ENCODE measurements around the gene MRPL55. TPM values are rescaled to one million over a fixed set of nuclear protein-coding genes. Genes with fewer than 3 reads are reported as not detected.
A peak's percentile ranks its signal among the peaks of the same experiment; 100 is the strongest.

Gene MRPL55
- total RNA-seq (2014; rRNA removed; shearing (Covaris generic)), result 83.3 and 99.3 TPM in 2 replicates

- DNase-seq (ENCODE audit: low read depth), result peak; percentile 93
Measured at GRCh38 chr1:228109073-228109961, at the start of gene MRPL55. Gene MRPL55 (minus strand): TSS chr1:228109299. CDS start chr1:228108260, 1,039 bp downstream.

- DNase-seq (ENCODE audit: low read depth), result no peak
Measured at GRCh38 chr1:228158151-228159007, 49.3 kb upstream of the MRPL55 start.

GRCh38 chr1:228157729-228158126, 48.6 kb upstream of the MRPL55 start:
- no peak for DNase-seq (ENCODE audit: low read depth)

GRCh38 chr1:228156941-228157728, 48.0 kb upstream of the MRPL55 start:
- no peak for DNase-seq (ENCODE audit: low read depth)

GRCh38 chr1:228156515-228156881, 47.4 kb upstream of the MRPL55 start:
- no peak for DNase-seq (ENCODE audit: low read depth)

- DNase-seq (ENCODE audit: low read depth), result no peak
Measured at GRCh38 chr1:228155596-228156514, 46.8 kb upstream of the MRPL55 start.

- no peak for DNase-seq (ENCODE audit: low read depth)
Measured at GRCh38 chr1:228154670-228155571, 45.8 kb upstream of the MRPL55 start.

GRCh38 chr1:228154021-228154669, 45.0 kb upstream of the MRPL55 start:
- no peak for DNase-seq (ENCODE audit: low read depth)

GRCh38 chr1:228152918-228153258, 43.8 kb upstream of the MRPL55 start:
- DNase-seq (ENCODE audit: low read depth), result no peak

- DNase-seq (ENCODE audit: low read depth), result no peak
Measured at GRCh38 chr1:228152097-228152917, 43.2 kb upstream of the MRPL55 start.

GRCh38 chr1:228151180-228151925, 42.3 kb upstream of the MRPL55 start:
- DNase-seq (ENCODE audit: low read depth), result no peak

- DNase-seq (ENCODE audit: low read depth), result peak; percentile 49
Measured at GRCh38 chr1:228150461-228151179, 41.5 kb upstream of the MRPL55 start.

GRCh38 chr1:228150120-228150460, 41.0 kb upstream of the MRPL55 start:
- DNase-seq (ENCODE audit: low read depth), result no peak

- DNase-seq (ENCODE audit: low read depth), result no peak
Measured at GRCh38 chr1:228149406-228150119, 40.5 kb upstream of the MRPL55 start, which contains the start of gene GJC2. Gene GJC2 (plus strand): TSS chr1:228149930. CDS start chr1:228157759, 7,829 bp downstream.

- DNase-seq (ENCODE audit: low read depth), result no peak
Measured at GRCh38 chr1:228148935-228149405, 39.9 kb upstream of the MRPL55 start.

Data from M059J (cell line).